HG03066 (cell line): Measurements from ENCODE around the gene VWA3B.

Source experiments
- ATAC-seq: cut with Tn5 transposase; IDR thresholded peaks from one replicate; pipeline ENCODE4 v1.9.1; 2021; ENCODE audit warnings: low read depth; ENCODE audit not compliant: unreplicated experiment

The VWA3B gene

GRCh38 chr2:98165516-98166071 is 78.6 kb downstream of the VWA3B start:
- no peak for ATAC-seq

GRCh38 chr2:98167916-98168315 is 80.9 kb downstream of the VWA3B start:
- no peak for ATAC-seq

- no peak for ATAC-seq
These were observed 83.1 kb downstream of the VWA3B start for GRCh38 chr2:98170076-98170475.

GRCh38 chr2:98172150-98172765 is 85.3 kb downstream of the VWA3B start:
- no peak for ATAC-seq

GRCh38 chr2:98172951-98173350 is 86.0 kb downstream of the VWA3B start:
- ATAC-seq, result no peak

GRCh38 chr2:98175811-98176210 is 88.8 kb downstream of the VWA3B start:
- no peak for ATAC-seq

GRCh38 chr2:98177286-98177685 is 90.3 kb downstream of the VWA3B start:
- no peak for ATAC-seq

GRCh38 chr2:98177986-98178385 is 91.0 kb downstream of the VWA3B start:
- ATAC-seq, result no peak

- ATAC-seq, result no peak
These were observed 93.5 kb downstream of the VWA3B start for GRCh38 chr2:98180456-98180855.

- ATAC-seq, result no peak
These were observed 94.4 kb downstream of the VWA3B start for GRCh38 chr2:98181346-98181745.

- no peak for ATAC-seq
These were observed 98.8 kb downstream of the VWA3B start for GRCh38 chr2:98185801-98186200.

- no peak for ATAC-seq
These were observed 100.2 kb downstream of the VWA3B start for GRCh38 chr2:98187194-98187593.

- no peak for ATAC-seq
These were observed 101.5 kb downstream of the VWA3B start for GRCh38 chr2:98188351-98189046.

- ATAC-seq, result no peak
These were observed 104.9 kb downstream of the VWA3B start for GRCh38 chr2:98191883-98192282.

GRCh38 chr2:98201576-98201975 is 114.6 kb downstream of the VWA3B start:
- no peak for ATAC-seq

- ATAC-seq, result no peak
These were observed 118.9 kb downstream of the VWA3B start for GRCh38 chr2:98205889-98206288.

GRCh38 chr2:98212092-98213000 is 125.4 kb downstream of the VWA3B start:
- ATAC-seq, result no peak

- ATAC-seq, result no peak
These were observed 129.6 kb downstream of the VWA3B start for GRCh38 chr2:98216616-98217015.

GRCh38 chr2:98219152-98219551 is 132.2 kb downstream of the VWA3B start:
- no peak for ATAC-seq

GRCh38 chr2:98233941-98234340 is 147.0 kb downstream of the VWA3B start:
- no peak for ATAC-seq

GRCh38 chr2:98234776-98235175 is 147.8 kb downstream of the VWA3B start:
- no peak for ATAC-seq
